ENCODE measurements around the gene CARD14. TPM values are rescaled to one million over a fixed set of nuclear protein-coding genes. Genes with fewer than 3 reads are reported as not detected.

The CARD14 gene
- polyA plus RNA-seq, 1 donor (not counting 4 experiments of a cell fraction or from before 2014, with no cell fraction given) = 0.49 TPM

GRCh38 chr17:80220054-80220735, 50.4 kb downstream of the CARD14 start, which contains the start of the genes SGSH and SLC26A11:
Gene SGSH (minus strand): TSS chr17:80220333. CDS start chr17:80220313, 20 bp downstream.
Gene SLC26A11 (plus strand): TSS chr17:80220427. CDS start chr17:80221561, 1,134 bp downstream.
- Histone ChIP-seq H3K4me1 (ENCODE audit: control insufficient read depth, extremely low read depth, insufficient read depth, low read length) (peaks cover 7% of the 10 kb centered on the region), H3K9me1 (ENCODE audit: control insufficient read depth, extremely low read depth, insufficient read depth, low read length) (no peaks in the 10 kb centered on the region), H2AFZ (ENCODE audit: control insufficient read depth, low read length) (peak within 1 kb of the TSS; percentile 83), H3K9me3 (ENCODE audit: control insufficient read depth, low read depth, low read length) (no peaks in the 10 kb centered on the region), H3K9ac (ENCODE audit: control insufficient read depth, extremely low read depth, insufficient read depth, low read length) (peak within 1 kb of the TSS; percentile 79), H3K27ac (ENCODE audit: control insufficient read depth, insufficient read depth, low read length) (peak within 1 kb of the TSS; percentile 13), H3K36me3 (ENCODE audit: control insufficient read depth in 2 of 2, extremely low read depth in 1 of 2, insufficient read depth in 2 of 2, low read length in 2 of 2) (no peaks in the 10 kb centered on the region), H3K27me3 (ENCODE audit: control insufficient read depth, extremely low read depth, insufficient read depth, low read length) (no peaks in the 10 kb centered on the region), H4K20me1 (ENCODE audit: control insufficient read depth, extremely low read depth, insufficient read depth, low read length) (no peaks in the 10 kb centered on the region), H3K4me3 (ENCODE audit: control insufficient read depth in 2 of 3, extremely low read depth in 1 of 3, insufficient read depth in 2 of 3, low read depth in 1 of 3, low read length in 3 of 3) (peak within 1 kb of the TSS; percentile 74 to 76 (median 75)), H3K4me2 (ENCODE audit: control insufficient read depth, extremely low read depth, insufficient read depth, low read depth, low read length) (peak within 1 kb of the TSS; percentile 86), H3K79me2 (ENCODE audit: control insufficient read depth, insufficient read depth, low read length) (no peaks in the 10 kb centered on the region)
- dilution Hi-C loops (cut with MboI; ENCODE audit: extremely low pct_ligation_motif_present, low sequenced_read_pairs) = no loop called here
- FAIRE-seq (no peak), DNase-seq (ENCODE audit: low read depth, low spot score) (no peak)
- TF ChIP-seq CTCF (optimal IDR thresholded peaks at IDR 0.05 in 1 of 3, IDR thresholded peaks at IDR 0.05 in 1 of 3, conservative IDR thresholded peaks at IDR 0.05 in 1 of 3; ENCODE audit: extremely low read depth in 1 of 3, insufficient read depth in 2 of 3, low read length in 3 of 3) = peak in 1 of 3 experiments; percentile 1
- TF ChIP-seq EZH2 (IDR thresholded peaks at IDR 0.05; ENCODE audit: low read length) = no peak

- dilution Hi-C loops (cut with MboI; ENCODE audit: extremely low pct_ligation_motif_present, low sequenced_read_pairs) = no loop called here
- FAIRE-seq = no peak
- Histone ChIP-seq H3K9ac (ENCODE audit: control insufficient read depth, extremely low read depth, insufficient read depth, low read length) (peak overlapping the region; percentile 4), H3K79me2 (ENCODE audit: control insufficient read depth, insufficient read depth, low read length) (no peaks in the 10 kb centered on the region), H3K36me3 (ENCODE audit: control insufficient read depth in 2 of 2, extremely low read depth in 1 of 2, insufficient read depth in 2 of 2, low read length in 2 of 2) (no peaks in the 10 kb centered on the region), H3K9me3 (ENCODE audit: control insufficient read depth, low read depth, low read length) (no peaks in the 10 kb centered on the region), H2AFZ (ENCODE audit: control insufficient read depth, low read length) (peak overlapping the region; percentile 13), H4K20me1 (ENCODE audit: control insufficient read depth, extremely low read depth, insufficient read depth, low read length) (no peaks in the 10 kb centered on the region), H3K9me1 (ENCODE audit: control insufficient read depth, extremely low read depth, insufficient read depth, low read length) (no peaks in the 10 kb centered on the region), H3K27ac (ENCODE audit: control insufficient read depth, insufficient read depth, low read length) (no peak overlapping the region), H3K27me3 (ENCODE audit: control insufficient read depth, extremely low read depth, insufficient read depth, low read length) (no peaks in the 10 kb centered on the region), H3K4me3 (ENCODE audit: control insufficient read depth in 2 of 3, extremely low read depth in 1 of 3, insufficient read depth in 2 of 3, low read depth in 1 of 3, low read length in 3 of 3) (peak overlapping the region; percentile 48 to 76 (median 75)), H3K4me1 (ENCODE audit: control insufficient read depth, extremely low read depth, insufficient read depth, low read length) (peaks cover 7% of the 10 kb centered on the region), H3K4me2 (ENCODE audit: control insufficient read depth, extremely low read depth, insufficient read depth, low read depth, low read length) (peak overlapping the region; percentile 56)
- TF ChIP-seq CTCF (optimal IDR thresholded peaks at IDR 0.05 in 1 of 3, IDR thresholded peaks at IDR 0.05 in 1 of 3, conservative IDR thresholded peaks at IDR 0.05 in 1 of 3; ENCODE audit: extremely low read depth in 1 of 3, insufficient read depth in 2 of 3, low read length in 3 of 3) (no peak), EZH2 (IDR thresholded peaks at IDR 0.05; ENCODE audit: low read length) (no peak)
- DNase-seq (ENCODE audit: low read depth, low spot score) = no peak
Observed at GRCh38 chr17:80220736-80221215, 50.9 kb downstream of the CARD14 start.

All from keratinocyte (primary cell).